RWPE2 (cell line): ENCODE results near the gene MAP4K2.

Experiments
- ATAC-seq: fragments of 200-7000 bp; cut with Tn5 transposase; 3 replicates; pipeline ENCODE4 v1.9.1; 2021; ENCODE audit warnings: low read depth
- DNase-seq: peaks from one replicate; pipeline ENCODE4 v3.0.0-alpha.2; 2020; ENCODE audit warnings: low spot score
- H3K27ac ChIP-seq: fragments of 450-650 bp; 2 replicates; pipeline ENCODE4 v1.5.1; 2017; ENCODE audit warnings: mild to moderate bottlenecking; ENCODE audit not compliant: poor library complexity, severe bottlenecking
- H3K27me3 ChIP-seq: fragments of 250-450 bp; sonication (Bioruptor Pico); 2 replicates; pipeline ENCODE4 v1.5.1; 2021; ENCODE audit warnings: mild to moderate bottlenecking, moderate library complexity; ENCODE audit not compliant: insufficient read depth, poor library complexity, severe bottlenecking
- H3K36me3 ChIP-seq: fragments of 250-450 bp; sonication (Bioruptor Pico); 2 replicates; pipeline ENCODE4 v1.5.1; 2020; ENCODE audit warnings: low read depth, mild to moderate bottlenecking, moderate library complexity
- H3K4me1 ChIP-seq: fragments of 250-450 bp; sonication (Bioruptor Pico); 2 replicates; pipeline ENCODE4 v1.5.1; 2021; ENCODE audit warnings: mild to moderate bottlenecking, moderate library complexity; ENCODE audit not compliant: insufficient read depth, poor library complexity, severe bottlenecking
- H3K4me3 ChIP-seq: fragments of 250-450 bp; sonication (Bioruptor Pico); 2 replicates; pipeline ENCODE4 v1.5.1; 2021; ENCODE audit warnings: mild to moderate bottlenecking, moderate library complexity; ENCODE audit not compliant: severe bottlenecking
- H3K9me3 ChIP-seq: fragments of 250-450 bp; sonication (Bioruptor Pico); 2 replicates; pipeline ENCODE4 v1.5.1; 2021; ENCODE audit warnings: mild to moderate bottlenecking, moderate library complexity; ENCODE audit not compliant: severe bottlenecking
- TF ChIP-seq, protein P1 (sequence below): fragments of 450-650 bp; IDR thresholded peaks from one replicate; pipeline ENCODE4 v1.5.1; 2017; ENCODE audit warnings: mild to moderate bottlenecking, moderate library complexity; ENCODE audit not compliant: poor library complexity, severe bottlenecking

The MAP4K2 gene

DNA sequence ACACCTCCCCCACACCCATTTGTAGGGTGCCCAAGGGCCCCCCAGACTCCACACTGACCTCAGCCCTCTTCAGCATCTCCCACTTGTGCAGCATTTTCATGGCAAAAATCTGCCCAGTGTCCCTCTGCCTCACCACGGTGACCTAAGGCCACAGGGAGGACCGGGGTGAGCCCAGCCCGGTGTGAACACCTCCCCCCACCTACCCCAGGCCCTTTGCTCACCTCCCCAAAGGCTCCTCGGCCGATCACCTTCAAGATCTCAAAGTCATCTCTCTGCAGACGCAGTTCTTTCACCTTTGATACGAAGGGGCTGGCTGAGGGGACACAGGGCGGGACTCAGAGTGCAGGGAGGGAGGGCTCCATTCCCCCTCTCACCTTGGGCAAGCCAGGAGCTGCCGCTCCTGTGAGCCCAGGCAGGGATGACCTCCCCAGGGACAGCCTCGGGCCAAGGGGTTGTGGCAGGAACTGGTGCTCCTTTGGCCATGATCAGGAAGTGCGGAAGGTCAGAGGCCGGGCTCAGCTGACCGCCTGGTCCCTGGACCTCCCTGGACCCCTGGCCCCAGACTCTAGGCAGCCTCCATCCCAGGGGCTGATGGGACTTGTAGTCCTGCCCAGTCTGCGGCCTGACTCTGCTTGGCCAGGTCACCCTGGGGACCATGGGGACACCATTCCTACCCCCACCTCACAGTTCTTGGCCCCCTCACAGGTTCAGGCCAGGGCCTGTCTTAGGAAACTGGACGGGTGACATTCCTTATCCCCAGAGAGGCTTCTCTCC, 38.8 kb upstream of the MAP4K2 start:
- TF ChIP-seq, protein P1, sequence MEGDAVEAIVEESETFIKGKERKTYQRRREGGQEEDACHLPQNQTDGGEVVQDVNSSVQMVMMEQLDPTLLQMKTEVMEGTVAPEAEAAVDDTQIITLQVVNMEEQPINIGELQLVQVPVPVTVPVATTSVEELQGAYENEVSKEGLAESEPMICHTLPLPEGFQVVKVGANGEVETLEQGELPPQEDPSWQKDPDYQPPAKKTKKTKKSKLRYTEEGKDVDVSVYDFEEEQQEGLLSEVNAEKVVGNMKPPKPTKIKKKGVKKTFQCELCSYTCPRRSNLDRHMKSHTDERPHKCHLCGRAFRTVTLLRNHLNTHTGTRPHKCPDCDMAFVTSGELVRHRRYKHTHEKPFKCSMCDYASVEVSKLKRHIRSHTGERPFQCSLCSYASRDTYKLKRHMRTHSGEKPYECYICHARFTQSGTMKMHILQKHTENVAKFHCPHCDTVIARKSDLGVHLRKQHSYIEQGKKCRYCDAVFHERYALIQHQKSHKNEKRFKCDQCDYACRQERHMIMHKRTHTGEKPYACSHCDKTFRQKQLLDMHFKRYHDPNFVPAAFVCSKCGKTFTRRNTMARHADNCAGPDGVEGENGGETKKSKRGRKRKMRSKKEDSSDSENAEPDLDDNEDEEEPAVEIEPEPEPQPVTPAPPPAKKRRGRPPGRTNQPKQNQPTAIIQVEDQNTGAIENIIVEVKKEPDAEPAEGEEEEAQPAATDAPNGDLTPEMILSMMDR = no peak
- Histone ChIP-seq H3K4me3 (no peak overlapping the region), H3K27me3 (no peaks in the 10 kb centered on the region), H3K9me3 (no peaks in the 10 kb centered on the region), H3K27ac (peak overlapping the region; percentile 99), H3K36me3 (peaks cover 45% of the 10 kb centered on the region), H3K4me1 (peaks cover 12% of the 10 kb centered on the region)
- no peak for ATAC-seq
- no peak for DNase-seq

DNA sequence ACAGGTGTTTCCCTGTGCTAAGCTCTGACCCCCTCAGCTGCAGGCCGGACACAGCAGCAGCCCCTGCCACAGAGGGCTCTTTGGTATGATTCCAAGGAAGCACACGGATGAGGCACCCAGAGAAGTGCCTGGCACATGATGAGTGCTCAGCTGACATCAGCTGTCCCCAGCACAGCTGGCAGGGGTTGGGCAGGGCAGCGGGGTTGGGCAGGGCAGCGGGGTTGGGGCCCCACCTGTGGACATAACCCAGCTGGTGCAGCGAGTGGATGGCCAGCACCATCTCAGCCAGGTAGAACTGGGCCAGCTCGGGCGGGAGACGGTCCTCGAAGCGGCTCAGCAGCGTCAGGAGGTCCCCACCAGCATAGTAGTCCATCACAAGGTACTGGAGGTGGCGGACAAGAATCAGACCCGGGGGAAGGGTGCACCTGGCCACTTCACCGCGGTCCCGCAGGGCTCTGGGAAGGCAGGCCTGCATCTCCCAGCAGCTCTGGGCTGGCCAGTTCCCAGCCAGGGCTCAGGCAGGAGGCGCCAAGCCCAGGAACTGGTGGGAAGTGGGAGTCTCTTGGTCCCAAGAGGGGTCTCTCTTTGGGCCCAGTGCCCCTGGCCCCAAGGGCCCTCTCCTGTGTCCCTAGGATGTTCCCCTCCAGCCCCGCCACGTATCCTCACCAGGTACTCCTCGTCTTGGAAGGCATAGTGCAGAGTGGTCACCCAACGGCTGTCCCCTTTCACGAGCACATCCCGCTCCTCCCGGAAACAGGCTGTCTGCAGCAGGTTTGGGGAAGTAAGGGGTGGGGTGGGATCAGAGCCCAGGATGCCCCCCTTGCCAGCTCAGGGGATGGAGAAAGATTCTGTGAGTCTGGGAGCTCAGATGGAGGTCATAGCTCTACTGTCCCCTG, 37.1 kb upstream of the MAP4K2 start:
- no peaks in the 10 kb centered on the region for H3K9me3 ChIP-seq
- TF ChIP-seq, protein P1 = no peak
- H3K27ac ChIP-seq = no peak overlapping the region
- H3K27me3 ChIP-seq = no peaks in the 10 kb centered on the region
- peaks cover 21% of the 10 kb centered on the region for H3K4me1 ChIP-seq
- ATAC-seq (no peak), DNase-seq (no peak)
- peaks cover 47% of the 10 kb centered on the region for H3K36me3 ChIP-seq
- no peak overlapping the region for H3K4me3 ChIP-seq

DNA sequence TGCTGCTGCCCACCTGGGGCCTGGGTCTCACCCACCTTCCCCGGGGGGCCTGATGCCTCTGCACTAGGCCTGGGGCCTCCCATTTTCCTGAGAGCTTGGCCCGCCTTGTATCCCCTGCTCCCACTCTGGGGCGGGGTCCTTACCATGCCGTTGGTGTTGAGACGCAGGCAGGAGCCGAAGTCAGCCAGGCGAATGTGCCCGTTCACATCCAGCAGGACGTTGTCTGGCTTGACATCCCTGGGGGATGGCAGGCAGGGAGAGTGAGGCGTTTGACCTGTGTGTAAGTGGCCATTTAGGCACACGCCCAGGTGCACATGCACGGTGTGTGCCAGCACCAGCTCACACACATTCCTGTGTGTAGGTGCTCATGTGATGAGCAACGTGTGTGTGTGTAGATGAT, 36.3 kb upstream of the MAP4K2 start:
- Histone ChIP-seq H3K4me3 (no peak overlapping the region), H3K27me3 (no peaks in the 10 kb centered on the region), H3K27ac (no peak overlapping the region), H3K9me3 (no peaks in the 10 kb centered on the region), H3K4me1 (peaks cover 24% of the 10 kb centered on the region), H3K36me3 (peaks cover 51% of the 10 kb centered on the region)
- ATAC-seq = no peak
- TF ChIP-seq, protein P1 = no peak
- no peak for DNase-seq

DNA sequence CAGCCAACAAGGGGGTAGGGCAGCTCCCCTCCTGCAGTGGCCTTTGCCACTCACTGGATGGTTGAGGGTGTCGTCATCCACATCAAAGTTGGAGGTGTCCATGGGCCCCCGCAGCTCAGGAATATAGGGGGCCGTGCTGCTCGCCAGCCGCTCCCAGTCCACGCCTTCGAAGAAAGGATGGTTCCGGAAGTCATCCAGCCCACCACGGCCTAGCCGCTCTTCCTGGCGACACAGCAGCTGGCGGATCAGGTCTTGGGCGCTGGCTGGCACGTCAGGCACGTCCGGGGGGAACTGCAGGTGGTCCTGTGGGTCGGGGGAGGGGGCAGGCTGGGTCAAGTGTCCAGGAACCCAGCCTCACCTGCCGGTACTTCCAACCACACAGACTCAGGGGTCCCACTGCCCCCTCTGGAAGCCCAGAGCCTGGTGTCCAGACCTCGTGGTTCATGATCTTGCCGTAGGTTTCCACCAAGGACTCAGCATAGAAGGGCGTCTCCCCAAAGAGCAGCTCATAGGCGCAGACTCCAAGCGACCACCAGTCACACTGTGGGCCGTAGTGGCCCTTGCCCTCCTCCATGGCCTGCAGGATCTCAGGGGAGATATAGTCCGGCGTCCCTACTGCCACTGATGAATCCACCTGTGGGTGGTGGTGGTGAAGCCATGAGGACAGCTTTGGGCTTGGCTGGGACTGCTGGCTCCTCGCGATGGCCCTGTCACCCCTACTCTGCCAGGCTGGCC, 35.8 kb upstream of the MAP4K2 start:
- DNase-seq = no peak
- Histone ChIP-seq H3K27me3 (no peaks in the 10 kb centered on the region), H3K4me1 (peaks cover 24% of the 10 kb centered on the region), H3K27ac (no peak overlapping the region), H3K36me3 (peaks cover 56% of the 10 kb centered on the region), H3K4me3 (no peak overlapping the region), H3K9me3 (no peaks in the 10 kb centered on the region)
- ATAC-seq = no peak
- TF ChIP-seq, protein P1 = no peak
